PC-9 (cell line): ENCODE results near the gene TBX20.

Experiments
- EZH2 ChIP-seq: fragments of 200-600 bp; sonication (generic); IDR thresholded peaks from 2 replicates; pipeline ENCODE4 v1.8.0; 2017; ENCODE audit warnings: antibody characterized with exemption, low read depth
- TF ChIP-seq, protein P1 (sequence below): fragments of 200-600 bp; sonication (generic); conservative IDR thresholded peaks from 2 replicates; pipeline ENCODE4 v1.6.1; 2017; ENCODE audit warnings: mixed run types, antibody characterized with exemption, mild to moderate bottlenecking, moderate library complexity

DNA sequence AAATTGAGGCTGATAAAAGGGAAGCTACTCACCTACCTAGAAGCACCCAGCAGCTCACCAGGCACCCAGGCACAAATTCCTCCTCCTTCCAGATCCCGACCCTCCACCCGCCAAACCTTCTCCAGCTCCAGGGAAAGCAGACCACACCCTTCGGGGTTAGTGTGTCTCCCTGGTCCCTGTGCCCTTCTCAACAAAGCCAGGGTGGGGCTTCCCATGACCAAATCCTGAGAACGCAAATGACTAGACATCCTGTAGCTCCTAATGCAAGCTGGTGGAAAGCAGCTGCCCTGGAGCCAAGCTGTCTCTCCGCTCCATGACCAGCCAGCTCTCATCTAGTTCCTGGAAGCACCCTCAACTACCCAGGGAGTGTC is 4.4 kb downstream of the TBX20 start:
- TF ChIP-seq, protein P1, sequence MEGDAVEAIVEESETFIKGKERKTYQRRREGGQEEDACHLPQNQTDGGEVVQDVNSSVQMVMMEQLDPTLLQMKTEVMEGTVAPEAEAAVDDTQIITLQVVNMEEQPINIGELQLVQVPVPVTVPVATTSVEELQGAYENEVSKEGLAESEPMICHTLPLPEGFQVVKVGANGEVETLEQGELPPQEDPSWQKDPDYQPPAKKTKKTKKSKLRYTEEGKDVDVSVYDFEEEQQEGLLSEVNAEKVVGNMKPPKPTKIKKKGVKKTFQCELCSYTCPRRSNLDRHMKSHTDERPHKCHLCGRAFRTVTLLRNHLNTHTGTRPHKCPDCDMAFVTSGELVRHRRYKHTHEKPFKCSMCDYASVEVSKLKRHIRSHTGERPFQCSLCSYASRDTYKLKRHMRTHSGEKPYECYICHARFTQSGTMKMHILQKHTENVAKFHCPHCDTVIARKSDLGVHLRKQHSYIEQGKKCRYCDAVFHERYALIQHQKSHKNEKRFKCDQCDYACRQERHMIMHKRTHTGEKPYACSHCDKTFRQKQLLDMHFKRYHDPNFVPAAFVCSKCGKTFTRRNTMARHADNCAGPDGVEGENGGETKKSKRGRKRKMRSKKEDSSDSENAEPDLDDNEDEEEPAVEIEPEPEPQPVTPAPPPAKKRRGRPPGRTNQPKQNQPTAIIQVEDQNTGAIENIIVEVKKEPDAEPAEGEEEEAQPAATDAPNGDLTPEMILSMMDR: no peak
- TF ChIP-seq EZH2: no peak
